Astrocyte of the hippocampus (primary cell): ENCODE data around the gene GUCY2F.

Experiments
- DNase-seq: peaks from one replicate; pipeline ENCODE4 v3.0.0; 2011; ENCODE audit warnings: low read depth, low spot score

GUCY2F gene

GRCh38 chrX:109343671-109344070 is 138.2 kb downstream of the GUCY2F start:
- DNase-seq, result no peak

DNA sequence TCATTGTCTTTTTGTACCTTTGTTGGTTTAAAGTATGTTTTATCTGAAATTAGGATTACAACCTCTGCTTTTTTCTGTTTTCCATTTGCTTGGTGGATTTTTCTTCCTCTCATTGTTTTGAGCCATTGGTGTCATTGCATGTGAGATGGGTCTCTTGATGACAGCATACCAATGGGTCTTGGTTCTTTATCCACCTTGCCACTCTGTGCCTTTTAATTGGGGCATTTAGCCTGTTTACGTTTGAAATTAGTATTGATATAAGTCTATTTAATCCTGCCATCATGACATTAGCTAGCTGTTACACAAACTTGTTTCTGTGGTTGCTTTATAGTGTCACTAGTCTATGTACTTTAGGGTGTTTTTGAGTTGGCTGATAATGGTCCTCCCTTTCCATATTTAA is 145.7 kb downstream of the GUCY2F start:
- no peak for DNase-seq

GRCh38 chrX:109327251-109327650 is 154.6 kb downstream of the GUCY2F start:
- peak; percentile 25 for DNase-seq
